GM12891 (cell line): ENCODE data around the gene ECE2.

Source experiments
- DNase-seq: peaks from one replicate; pipeline ENCODE4 v3.0.0; 2011; ENCODE audit warnings: low spot score; ENCODE audit not compliant: insufficient read length
- FAIRE-seq: peaks from 2 replicates; lab custom pipeline; 2011; peaks lifted over from hg19 to GRCh38; lab: Jason Lieb, UNC
- PAX5 ChIP-seq: IDR thresholded peaks from 2 replicates; pipeline ENCODE4 v1.6.1; 2011; ENCODE audit warnings: low read length, moderate library complexity, mild to moderate bottlenecking; ENCODE audit not compliant: insufficient read depth, severe bottlenecking
- POLR2A ChIP-seq: IDR thresholded peaks from 2 replicates; pipeline ENCODE4 v1.6.1; 2011; ENCODE audit warnings: low read depth, low read length, control low read depth
- POLR2AphosphoS5 ChIP-seq: IDR thresholded peaks from 2 replicates; pipeline ENCODE4 v1.6.1; 2011; ENCODE audit warnings: low read depth, low read length, control low read depth
- POU2F2 ChIP-seq: IDR thresholded peaks from 2 replicates; pipeline ENCODE4 v1.6.1; 2011; ENCODE audit warnings: low read depth, mild to moderate bottlenecking, control low read depth, low read length, moderate library complexity
- SPI1 ChIP-seq: IDR thresholded peaks from 2 replicates; pipeline ENCODE4 v1.6.1; 2011; ENCODE audit warnings: low read depth, low read length, control low read depth
- TAF1 ChIP-seq: IDR thresholded peaks from 2 replicates; pipeline ENCODE4 v1.6.1; 2011; ENCODE audit warnings: low read depth, low read length, control low read depth

The ECE2 gene

DNA sequence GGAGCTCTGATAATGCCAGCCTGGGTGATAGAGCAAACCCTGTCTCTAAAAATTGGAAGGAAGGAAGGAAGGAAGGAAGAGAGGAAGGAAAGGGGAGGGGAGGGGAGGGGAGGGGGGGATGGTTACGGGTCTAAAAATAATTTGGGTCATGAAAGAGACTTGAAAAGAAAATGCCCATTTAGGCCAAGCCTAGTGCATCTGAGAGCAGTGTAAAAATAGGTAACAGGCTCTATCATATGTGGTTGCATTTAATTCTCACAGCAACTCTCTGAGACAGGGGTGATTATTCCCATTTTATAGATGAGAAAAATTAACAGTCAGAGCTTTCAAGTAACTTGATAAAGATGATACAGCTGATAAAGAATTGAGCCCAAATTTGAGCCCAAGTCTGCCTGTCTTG lies 3.6 kb upstream of the ECE2 start:
- DNase-seq: no peak
- no peak for TF ChIP-seq POU2F2
- TF ChIP-seq PAX5: no peak
- no peak for TF ChIP-seq POLR2A
- no peak for TF ChIP-seq POLR2AphosphoS5
- no peak for TF ChIP-seq SPI1
- TF ChIP-seq TAF1: no peak
- FAIRE-seq: no peak

DNA sequence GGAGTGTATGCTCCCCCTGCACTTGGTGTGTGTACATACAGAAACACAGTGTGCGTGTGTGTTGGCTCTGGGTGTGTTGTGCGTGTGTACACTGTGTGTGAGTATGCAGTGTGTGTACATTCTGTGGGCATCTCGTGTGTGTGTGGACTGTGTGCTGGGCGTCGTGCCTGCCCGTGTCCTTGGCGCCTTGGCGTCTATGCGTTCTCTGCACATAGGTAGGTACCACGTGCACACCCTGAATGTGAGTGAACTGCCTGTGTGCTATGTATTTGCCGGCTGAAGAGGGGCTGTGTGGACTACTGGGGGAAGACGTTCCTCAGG lies 481 bp upstream of the ECE2 start:
- no peak for FAIRE-seq
- DNase-seq: no peak
- TF ChIP-seq POLR2AphosphoS5 (no peak), POU2F2 (no peak), TAF1 (no peak), SPI1 (no peak), PAX5 (no peak), POLR2A (no peak)

DNA sequence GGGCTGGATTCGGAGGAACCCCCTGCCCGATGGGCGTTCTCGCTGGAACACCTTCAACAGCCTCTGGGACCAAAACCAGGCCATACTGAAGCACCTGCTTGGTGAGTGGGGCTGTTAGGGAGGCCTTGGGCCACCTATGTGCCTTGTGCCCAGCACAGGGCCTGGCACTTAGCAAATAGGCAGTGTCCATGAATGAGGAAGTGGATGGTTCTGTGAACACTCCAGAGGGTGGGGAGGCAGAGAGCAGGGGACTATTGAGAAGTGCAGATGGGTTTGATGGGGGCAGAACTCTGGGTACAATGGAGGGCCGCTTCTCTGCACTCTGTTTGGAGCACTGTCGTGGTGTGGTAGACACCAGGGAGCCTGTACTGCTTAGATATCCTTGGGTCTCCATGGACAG lies 1.5 kb downstream of the ECE2 start:
- peak; percentile 34 for TF ChIP-seq SPI1
- no peak for TF ChIP-seq TAF1
- DNase-seq (no peak), FAIRE-seq (no peak)

DNA sequence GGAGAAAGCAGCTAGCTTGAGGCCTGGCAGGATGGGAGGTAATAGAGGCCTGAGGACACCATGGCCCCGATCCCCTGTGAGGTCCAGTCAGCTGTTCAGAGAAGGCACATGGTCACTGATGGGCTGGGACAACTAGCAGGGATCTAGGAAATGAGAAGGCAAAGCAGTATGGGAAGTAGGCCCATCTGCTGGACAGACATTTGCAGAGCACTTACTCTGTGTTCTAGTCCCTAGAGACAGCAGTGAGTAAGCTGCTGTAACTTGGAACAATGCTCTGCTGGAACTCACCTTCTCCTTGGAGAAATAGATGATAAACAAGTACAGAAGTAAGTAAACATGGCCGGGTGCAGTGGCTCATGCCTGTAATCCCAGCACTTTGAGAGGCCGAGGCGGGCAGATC lies 7.1 kb downstream of the ECE2 start:
- no peak for FAIRE-seq
- TF ChIP-seq SPI1 (no peak), TAF1 (no peak), POLR2AphosphoS5 (no peak), POLR2A (no peak), POU2F2 (no peak), PAX5 (no peak)
- DNase-seq: no peak

DNA sequence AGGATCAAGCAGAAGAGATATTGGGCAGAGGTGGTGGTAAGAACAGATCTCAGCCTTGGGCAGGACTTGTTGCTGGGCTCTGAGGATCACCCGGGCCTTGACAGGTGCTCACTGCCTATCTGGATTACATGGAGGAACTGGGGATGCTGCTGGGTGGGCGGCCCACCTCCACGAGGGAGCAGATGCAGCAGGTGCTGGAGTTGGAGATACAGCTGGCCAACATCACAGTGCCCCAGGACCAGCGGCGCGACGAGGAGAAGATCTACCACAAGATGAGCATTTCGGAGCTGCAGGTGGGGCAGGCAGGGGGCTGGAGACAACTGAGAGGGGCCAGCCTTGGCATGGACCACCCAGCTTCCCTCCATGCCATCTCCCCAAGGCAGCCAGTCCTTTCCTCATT lies 7.9 kb downstream of the ECE2 start:
- DNase-seq (no peak), FAIRE-seq (no peak)
- TF ChIP-seq PAX5: no peak
- TF ChIP-seq POLR2A: no peak
- no peak for TF ChIP-seq TAF1
- no peak for TF ChIP-seq POLR2AphosphoS5
- no peak for TF ChIP-seq SPI1
- TF ChIP-seq POU2F2: no peak

DNA sequence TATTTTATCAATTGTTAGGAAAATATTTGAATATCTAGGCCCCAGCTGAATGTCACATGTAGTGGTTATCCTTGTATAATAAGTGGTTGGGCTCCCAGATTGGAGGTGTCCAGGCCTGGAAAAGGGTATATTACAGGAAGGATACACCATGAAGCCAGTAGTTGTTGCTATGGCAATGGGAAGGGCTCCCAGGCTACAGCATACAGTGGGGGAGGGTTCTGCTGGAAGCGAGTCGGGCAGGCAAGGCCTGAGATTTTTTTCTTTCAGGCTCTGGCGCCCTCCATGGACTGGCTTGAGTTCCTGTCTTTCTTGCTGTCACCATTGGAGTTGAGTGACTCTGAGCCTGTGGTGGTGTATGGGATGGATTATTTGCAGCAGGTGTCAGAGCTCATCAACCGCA lies 8.9 kb downstream of the ECE2 start:
- no peak for FAIRE-seq
- DNase-seq: peak; percentile 41
- TF ChIP-seq SPI1 (no peak), POLR2AphosphoS5 (no peak), PAX5 (no peak), TAF1 (no peak), POLR2A (no peak), POU2F2 (no peak)

DNA sequence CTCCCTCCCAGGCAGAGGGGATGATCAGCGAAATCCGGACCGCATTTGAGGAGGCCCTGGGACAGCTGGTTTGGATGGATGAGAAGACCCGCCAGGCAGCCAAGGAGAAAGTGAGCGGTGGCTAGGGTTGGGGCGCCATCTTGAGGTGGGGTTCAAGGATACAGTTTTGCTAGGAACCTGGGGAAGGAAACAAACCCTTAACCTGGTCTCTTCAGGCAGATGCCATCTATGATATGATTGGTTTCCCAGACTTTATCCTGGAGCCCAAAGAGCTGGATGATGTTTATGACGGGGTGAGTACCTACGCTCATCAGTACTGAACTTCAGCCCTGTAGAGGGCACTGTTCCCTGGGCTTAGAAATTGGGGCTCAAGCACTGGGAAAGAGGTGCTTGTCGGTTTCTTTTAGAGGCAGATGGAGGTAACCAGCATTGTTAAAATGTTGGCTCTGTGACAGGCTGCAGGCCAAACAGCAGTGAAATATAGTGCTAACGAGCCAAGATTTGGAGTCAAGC lies 13.7 kb downstream of the ECE2 start:
- FAIRE-seq: peak; percentile 57
- DNase-seq: peak; percentile 75
- TF ChIP-seq TAF1 (no peak), POLR2A (no peak), SPI1 (no peak), PAX5 (no peak), POU2F2 (no peak), POLR2AphosphoS5 (no peak)

DNA sequence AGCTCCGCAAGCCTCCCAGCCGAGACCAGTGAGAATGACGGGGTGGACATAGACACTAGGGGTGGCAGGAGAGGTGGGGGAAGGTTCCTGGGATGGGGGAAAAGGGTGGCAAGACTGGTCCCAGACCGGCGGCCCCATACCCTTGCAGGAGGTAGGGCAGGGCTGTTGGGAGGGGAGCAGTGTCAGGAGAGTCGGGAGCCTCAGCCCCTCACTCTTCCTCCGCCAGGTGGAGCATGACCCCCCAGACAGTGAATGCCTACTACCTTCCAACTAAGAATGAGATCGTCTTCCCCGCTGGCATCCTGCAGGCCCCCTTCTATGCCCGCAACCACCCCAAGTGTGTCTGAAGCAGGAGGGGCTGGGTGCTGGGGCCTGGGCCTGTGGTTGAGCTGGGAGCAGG lies 14.5 kb downstream of the ECE2 start:
- DNase-seq (no peak), FAIRE-seq (no peak)
- TF ChIP-seq PAX5 (no peak), POLR2A (no peak), TAF1 (no peak), POLR2AphosphoS5 (no peak), SPI1 (no peak), POU2F2 (no peak)

DNA sequence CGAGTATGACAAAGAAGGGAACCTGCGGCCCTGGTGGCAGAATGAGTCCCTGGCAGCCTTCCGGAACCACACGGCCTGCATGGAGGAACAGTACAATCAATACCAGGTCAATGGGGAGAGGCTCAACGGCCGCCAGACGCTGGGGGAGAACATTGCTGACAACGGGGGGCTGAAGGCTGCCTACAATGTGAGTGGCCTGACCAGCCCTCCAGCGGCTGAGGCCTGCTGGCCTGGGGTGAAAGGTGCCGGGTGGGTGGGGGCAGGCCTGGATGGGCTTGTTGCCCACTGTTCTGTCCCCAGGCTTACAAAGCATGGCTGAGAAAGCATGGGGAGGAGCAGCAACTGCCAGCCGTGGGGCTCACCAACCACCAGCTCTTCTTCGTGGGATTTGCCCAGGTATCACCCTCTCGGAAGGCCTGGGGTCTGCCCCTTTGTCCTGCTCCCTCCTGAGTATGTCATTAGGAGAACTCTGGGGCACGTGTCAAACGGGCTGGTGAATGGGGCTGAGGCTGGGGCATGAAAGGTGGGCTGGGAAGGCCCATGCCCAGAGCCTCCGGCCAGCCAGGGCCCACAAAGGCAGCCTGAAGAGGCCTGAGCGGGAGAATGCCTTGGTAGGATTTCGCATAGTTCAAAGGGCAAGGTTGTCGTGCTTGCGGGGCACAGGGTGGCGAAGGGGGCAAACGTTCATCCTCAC lies 15.4 kb downstream of the ECE2 start:
- FAIRE-seq: no peak
- TF ChIP-seq POLR2A: no peak
- TF ChIP-seq TAF1: no peak
- no peak for TF ChIP-seq PAX5
- no peak for TF ChIP-seq SPI1
- no peak for TF ChIP-seq POLR2AphosphoS5
- TF ChIP-seq POU2F2: no peak
- no peak for DNase-seq

DNA sequence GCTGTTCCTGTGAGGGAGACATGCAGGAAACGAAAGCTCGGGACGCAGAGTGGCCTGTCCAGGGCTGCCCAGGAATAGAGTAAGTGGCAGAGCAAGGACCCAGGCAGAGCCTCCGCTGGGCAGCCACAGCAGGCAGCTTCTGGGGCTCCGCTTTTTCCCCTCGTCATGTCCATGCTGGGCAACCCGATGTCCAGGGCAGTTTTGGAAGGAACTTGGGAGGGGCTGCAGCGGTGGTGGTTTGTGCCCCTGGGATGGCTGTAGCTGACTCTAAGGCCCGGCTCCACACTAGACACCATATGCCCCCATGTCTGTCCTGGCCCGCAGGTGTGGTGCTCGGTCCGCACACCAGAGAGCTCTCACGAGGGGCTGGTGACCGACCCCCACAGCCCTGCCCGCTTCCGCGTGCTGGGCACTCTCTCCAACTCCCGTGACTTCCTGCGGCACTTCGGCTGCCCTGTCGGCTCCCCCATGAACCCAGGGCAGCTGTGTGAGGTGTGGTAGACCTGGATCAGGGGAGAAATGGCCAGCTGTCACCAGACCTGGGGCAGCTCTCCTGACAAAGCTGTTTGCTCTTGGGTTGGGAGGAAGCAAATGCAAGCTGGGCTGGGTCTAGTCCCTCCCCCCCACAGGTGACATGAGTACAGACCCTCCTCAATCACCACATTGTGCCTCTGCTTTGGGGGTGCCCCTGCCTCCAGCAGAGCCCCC lies 16.1 kb downstream of the ECE2 start:
- FAIRE-seq (no peak), DNase-seq (no peak)
- TF ChIP-seq PAX5: no peak
- TF ChIP-seq SPI1: no peak
- TF ChIP-seq POLR2AphosphoS5: no peak
- TF ChIP-seq POU2F2: no peak
- no peak for TF ChIP-seq POLR2A
- no peak for TF ChIP-seq TAF1
